ENCODE results near the gene IDH3G. TPM values are rescaled to one million over a fixed set of nuclear protein-coding genes. Genes with fewer than 3 reads are reported as not detected.

IDH3G gene
- total and polyA plus RNA-seq, 2 of the 8 experiments (the other 6 are each of a cell fraction or from before 2014, with no cell fraction given) = 39.4 to 66.7 TPM

DNA sequence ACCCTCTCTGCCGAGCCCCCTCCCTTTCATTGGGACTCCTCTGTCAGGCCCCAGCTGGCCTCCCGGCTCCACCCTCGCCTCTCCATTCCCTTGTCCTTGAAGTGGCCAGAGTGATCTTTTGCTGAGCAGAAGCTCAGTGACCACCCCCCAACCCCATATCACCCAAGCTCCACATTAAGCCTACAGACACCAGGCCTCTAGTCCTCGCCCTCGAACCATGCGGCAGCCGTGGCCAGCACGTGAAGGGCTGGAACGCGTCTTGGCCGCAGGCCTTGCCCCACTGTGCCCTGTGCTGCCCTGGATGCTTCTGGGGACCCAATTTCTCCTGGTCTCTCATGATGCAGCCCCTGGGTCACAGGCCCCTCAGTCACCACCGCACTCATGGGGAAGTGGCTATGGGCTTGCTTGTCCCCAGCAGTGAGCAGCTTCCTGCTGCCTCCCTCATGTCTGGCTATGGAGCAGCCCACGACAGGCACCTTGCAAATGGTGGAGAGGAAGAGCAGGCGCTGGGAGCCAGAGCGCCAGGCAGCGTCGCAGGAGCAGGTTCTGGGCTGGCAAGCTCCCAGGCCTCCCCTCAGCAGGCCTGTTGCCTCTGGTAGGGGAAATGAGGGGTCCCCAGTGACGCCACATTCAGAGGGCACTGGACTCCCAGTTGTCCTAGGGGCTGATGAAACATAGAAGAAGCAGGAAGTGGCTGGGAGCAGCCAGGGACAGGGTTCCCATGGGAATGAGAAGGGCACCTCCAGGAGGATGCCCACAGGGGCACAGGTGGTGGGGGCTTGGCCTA lies 14.1 kb downstream of the IDH3G start (continued):
- TF ChIP-seq, protein P1, sequence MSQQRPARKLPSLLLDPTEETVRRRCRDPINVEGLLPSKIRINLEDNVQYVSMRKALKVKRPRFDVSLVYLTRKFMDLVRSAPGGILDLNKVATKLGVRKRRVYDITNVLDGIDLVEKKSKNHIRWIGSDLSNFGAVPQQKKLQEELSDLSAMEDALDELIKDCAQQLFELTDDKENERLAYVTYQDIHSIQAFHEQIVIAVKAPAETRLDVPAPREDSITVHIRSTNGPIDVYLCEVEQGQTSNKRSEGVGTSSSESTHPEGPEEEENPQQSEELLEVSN (IDR thresholded peaks at IDR 0.05) = no peak
- no peak for TF ChIP-seq RXRA (IDR thresholded peaks at IDR 0.05; ENCODE audit: insufficient read depth, low read depth, low read length)
- TF ChIP-seq, protein P2, sequence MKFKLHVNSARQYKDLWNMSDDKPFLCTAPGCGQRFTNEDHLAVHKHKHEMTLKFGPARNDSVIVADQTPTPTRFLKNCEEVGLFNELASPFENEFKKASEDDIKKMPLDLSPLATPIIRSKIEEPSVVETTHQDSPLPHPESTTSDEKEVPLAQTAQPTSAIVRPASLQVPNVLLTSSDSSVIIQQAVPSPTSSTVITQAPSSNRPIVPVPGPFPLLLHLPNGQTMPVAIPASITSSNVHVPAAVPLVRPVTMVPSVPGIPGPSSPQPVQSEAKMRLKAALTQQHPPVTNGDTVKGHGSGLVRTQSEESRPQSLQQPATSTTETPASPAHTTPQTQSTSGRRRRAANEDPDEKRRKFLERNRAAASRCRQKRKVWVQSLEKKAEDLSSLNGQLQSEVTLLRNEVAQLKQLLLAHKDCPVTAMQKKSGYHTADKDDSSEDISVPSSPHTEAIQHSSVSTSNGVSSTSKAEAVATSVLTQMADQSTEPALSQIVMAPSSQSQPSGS (IDR thresholded peaks at IDR 0.05; ENCODE audit: low read length) = no peak

All from H1 (cell line).